CD4-positive, alpha-beta T cell treated with Interferon alpha-2 for 1 hour (primary cell): ENCODE data around the gene CIITA.

Experiments used
- DNase-seq, 2 donors: peaks; one replicate each; pipeline ENCODE4 v3.0.0-alpha.2; 2020 to 2022

CIITA gene

DNA sequence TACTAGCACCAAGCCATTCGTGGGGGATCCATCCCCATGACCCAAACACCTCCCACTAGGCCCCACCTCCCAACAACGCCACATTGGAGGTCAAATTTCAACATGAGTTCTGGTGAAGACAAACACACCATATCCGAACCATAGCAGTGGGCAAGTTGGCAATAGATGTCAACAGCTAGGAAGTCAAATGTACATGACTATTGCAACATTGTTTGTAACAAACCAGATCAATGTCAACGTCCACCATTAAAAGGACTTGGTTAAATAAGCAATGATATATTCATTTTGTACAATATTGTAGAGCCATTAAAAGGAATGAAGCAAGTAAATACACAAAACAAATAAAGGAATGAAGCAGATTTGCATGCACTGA is 26.5 kb upstream of the CIITA start:
- no peak for DNase-seq

DNA sequence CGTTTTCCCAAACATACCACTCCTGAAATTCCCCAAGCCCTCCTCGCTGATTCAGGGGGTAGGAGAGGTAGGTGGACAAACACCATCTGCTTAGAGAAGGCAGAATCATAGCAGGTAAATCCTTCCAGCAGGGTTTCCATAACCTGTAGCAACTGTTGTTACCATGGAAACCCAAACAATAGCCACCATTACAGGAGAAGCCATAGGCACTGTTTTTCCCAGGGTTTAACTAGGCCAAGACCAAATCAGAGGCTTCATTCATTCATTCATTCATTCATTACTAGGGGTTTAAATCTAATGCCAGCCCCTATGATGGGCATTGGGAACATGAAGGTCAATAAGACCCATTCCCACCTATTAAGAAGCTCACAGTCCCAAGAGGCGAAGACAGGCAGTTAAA is 25.5 kb upstream of the CIITA start:
- no peak for DNase-seq

DNA sequence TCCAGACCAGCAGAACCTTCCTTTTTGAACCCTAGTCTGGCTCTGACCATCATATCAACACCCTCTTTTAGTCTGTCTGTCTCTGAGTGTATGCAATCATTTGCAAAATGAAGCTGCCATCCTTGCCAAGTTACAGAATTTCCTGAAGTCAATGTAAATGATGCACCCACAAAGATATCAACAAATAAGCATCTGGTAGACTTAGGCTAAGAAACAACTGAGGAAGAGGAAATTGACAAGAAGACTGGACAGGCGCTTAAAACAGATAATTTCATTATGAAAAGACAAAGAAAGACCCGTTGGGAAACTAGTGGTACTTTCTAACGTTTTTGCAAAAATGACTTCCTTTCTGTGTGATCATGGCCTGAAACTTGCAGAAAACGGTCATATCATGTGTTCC is 24.7 kb upstream of the CIITA start:
- DNase-seq: no peak

DNA sequence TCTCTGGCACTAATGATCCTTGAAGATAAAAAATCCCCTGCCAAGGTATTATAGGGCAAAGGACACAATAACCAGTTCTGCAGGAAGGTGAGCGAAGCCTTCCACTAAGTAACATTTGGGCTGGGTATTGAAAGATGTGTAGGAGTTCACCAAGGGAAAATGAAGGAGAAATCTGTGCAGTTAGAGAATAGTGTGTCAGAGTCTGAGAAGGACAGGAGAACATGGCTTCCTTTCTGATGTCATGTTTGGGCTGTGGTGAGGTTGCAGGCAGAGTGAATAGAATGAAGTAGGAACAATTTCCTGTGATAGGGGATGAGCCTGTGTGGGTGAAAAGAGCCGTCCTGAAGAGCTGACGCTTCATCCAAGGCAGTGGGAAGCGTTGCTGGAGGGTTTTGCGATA is 24.1 kb upstream of the CIITA start:
- no peak for DNase-seq

DNA sequence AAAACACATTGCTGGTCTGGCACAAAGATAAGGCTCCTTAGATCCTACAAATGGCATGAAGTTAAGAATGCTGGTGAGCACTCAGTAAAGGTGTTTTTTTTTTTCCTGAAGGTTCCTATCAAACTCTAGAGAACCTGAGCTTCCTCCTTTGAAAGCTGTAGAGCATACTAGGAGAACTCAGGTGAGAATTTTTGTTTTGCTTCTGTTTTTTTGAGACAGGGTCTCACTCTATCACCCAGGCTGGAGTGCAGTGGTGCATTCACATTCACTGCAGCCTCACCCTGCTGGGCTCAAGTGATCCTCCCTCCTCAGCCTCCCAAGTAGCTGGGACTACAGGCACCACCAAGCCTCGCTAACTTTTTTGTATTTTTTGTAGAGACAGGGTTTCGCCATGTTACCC is 21.0 kb upstream of the CIITA start:
- DNase-seq: no peak

DNA sequence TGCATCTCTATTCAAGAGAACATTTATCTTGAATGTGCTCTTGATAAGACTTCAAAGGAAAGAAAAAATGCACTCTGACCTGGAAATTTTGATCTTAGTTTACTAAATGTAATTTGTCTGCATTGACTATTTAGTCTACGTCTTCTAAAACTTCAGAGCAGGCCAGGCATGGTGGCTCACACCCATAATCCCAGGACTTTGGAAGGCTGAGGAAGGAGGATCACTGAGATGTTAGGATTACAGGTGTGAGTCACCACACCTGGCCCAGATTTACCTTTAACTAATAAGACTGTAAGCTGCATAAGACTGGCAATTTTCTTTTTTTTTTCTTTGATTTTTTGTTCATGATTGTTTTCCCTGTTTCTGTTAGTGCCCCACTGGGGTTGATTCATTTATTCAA is 18.8 kb upstream of the CIITA start:
- no peak for DNase-seq

DNA sequence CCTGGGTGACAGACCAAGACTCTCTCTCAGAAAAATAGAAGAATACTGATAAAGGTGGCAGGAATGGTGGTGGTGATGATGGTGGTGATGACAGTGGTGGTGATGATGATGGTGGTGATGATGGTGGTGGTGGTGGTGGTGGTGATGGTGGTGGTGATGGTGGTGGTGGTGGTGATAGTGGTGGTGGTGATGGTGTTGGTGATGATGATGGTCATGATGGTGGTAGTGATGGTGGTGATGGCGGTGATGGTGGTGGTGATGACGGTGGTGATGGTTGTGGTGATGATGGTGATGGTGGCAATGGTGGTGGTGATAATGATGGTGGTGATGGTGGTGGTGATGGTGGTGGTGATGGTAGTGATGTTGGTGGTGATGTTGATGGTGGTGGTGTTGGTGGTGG is 18.0 kb upstream of the CIITA start:
- DNase-seq: no peak

DNA sequence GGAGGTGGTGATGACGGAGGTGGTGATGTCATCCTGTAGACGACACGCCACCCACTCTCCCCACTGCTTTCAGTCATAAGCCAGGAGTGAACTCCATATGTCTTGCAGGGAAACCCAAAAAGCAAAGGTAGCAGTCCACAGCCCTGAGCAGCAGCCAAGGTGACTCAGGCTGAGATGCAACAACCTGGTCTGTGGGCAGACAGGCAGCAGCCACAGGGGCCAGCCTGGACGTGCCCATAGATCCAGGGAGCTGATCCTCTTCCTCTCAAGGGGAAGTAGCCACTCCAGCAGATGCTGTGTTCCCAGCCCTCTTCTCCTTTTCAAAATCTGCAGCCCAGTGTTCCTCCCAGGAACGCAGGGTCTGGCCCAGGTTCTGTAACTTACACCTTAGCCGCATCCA is 17.3 kb upstream of the CIITA start:
- no peak for DNase-seq

DNA sequence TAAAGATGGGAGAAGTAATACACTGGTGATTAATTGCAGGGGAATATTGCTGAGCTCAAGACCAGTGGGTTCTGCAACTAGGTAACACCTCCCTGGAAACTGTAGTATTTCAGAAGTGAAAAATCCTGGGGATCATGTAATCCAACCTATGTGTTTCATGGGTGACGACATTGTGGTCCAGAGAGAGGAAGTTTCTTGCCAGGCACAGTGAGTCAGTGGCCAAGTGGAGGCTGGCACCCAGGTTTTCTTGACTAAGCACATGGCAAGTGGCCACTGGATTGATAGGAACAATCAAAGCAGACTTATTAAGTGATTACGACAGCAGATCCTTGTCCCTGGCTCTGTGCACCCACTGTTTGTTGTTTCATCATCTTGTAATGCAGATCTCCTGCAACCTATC is 14.6 kb upstream of the CIITA start:
- DNase-seq: peak in 1 of 2 donors; percentile 72

DNA sequence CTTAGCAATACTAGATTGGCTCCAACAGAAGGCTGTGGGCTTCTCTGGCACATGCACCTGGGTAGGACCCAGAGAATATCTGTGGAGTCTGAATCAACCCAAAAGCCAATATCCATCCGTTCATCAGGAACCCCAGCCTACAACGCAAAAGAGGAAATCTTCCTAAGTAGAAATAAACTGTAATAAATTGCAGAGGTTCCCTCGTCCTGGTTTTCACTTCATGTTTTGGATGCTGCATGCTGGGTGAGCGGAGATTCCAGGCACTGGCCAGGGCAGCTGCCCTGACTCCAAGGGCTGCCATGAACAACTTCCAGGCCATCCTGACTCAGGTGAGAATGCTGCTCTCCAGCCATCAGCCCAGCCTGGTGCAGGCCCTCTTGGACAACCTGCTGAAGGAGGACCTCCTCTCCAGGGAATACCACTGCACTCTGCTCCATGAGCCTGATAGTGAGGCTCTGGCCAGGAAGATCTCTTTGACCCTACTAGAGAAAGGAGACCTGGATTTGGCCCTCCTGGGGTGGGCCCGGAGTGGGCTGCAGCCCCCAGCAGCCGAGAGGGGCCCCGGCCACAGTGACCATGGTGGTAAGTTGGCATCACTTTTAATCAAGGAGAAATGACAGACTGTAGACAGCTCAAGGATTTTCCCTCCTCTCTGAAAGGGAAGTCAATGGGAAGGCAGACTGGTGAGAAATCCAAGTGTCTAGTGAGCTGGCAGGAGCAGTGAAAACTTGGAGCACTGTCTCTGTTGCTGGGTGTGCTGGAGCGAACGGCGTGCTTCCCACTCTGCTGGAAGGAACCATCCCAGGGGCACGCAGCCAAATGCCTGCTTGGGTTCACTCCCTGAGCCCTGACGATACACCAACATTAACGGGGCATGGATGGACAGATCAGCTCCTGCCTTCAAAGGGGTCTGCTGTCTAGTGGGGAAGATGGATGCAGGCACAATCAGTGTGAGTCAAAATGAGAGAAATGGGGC is 10.7 kb upstream of the CIITA start:
- no peak for DNase-seq

DNA sequence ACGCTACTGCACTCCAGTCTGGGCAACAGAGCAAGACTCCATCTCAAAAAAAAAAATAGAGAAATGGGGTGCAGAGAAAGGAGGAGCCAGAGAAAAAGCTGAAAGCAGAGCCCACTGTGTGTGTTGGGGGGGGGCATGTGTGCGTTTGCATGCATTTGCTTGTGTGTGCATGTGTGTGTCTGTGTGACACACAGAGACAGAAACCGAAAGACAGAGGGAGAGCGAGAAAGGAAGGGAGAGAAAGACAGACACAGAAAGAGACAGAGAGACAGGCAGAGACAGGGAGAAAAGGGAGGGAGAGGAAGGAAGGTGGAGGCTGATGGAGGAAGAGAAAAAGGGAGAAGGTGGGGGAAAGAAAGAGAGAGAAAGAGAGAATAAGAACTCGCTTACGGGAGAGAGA is 9.8 kb upstream of the CIITA start:
- no peak for DNase-seq

DNA sequence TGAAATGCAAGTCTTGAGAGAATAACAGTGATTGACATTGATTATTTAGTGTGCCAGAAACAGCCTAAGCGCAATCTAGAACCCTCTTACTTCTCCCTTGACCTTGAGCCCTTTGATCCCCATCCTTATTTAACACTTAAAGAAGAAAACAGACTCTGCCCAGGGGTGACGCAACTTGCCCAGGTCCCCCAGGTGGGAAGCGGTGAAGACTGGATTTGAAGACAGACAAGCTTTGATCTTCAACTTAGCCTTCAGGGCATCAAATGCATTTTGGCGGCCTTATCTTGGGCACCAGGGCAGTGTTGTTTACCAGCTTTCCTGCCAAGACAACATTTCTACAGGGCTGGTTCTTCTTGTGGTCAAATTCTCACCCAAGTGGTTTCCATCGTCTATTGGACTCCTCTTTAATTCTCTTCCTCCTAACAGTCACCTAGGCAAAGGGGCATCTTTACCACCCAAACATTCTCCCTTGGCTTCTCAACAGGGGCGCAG is 8.9 kb upstream of the CIITA start:
- DNase-seq: no peak

DNA sequence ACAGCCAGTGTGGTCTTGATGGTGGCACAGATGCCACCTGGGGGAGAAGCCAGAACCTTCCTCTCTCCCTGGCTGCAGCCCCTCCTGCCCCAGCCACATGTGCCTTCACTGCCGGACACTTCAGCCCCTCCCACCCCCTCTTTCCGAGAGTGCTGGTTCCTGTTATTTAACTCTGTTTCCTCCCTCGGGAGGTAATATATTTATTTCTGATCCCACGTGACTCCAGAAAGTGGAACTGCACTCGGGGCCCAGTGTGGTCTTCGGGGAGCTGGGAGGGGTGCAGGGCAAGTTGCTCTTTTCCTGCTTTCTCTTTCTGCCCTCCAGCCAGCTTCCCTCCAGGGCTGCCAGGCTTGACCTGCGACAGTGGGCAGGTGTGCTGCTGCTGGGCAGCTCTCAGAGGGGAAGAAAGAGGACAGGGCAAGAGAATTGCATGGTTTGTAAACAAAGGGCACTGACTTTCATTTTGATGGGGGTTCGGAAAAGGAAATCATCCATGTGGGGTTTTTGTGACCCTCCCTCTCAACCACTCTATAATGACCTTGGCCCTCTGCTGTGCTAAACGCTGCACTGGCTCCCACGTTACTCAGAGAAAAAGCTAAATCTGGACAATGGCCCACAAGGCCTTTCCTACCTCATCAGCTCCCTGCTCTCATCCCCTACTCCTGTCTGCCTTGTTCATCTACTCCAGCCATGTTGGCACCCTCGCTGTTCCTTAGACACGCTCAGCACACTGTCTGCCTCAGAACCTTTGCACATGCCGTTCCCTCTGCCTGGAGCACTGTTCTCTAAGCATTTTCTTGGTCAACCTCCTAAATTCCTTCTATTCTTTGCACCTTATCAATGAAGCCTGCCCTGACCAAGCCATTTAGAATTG is 8.2 kb upstream of the CIITA start:
- DNase-seq: peak in 1 of 2 donors; percentile 66

DNA sequence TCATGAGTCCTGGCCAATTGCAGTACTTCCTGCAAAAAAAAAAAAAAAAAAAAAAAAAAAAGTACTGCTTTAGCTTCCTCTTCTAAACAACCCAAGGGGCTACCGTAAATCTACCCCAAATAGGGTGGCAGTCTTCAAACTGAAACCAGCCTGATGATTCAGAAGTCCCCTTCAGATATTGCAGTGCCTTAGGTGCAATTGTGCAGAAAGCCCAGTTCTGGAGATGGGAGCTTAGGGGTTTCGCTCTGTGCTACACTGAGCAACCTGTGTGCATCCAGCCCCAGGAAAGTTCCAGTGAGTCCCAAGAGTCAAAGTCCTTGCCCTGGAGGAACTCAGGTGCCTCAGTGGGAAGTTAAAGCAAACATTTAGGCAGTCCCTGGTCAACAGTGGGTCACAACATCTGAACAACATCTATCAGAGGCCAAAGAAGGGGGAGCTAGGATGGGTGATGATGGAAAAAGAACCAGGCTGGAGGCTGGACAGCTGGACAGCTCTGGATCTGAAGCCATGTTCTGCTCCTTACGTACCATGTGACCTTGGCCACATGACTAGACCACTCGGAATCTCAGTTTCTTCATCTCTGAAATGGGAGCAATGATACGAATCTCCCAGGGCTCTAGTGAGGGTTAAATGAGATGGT is 6.7 kb upstream of the CIITA start:
- no peak for DNase-seq

DNA sequence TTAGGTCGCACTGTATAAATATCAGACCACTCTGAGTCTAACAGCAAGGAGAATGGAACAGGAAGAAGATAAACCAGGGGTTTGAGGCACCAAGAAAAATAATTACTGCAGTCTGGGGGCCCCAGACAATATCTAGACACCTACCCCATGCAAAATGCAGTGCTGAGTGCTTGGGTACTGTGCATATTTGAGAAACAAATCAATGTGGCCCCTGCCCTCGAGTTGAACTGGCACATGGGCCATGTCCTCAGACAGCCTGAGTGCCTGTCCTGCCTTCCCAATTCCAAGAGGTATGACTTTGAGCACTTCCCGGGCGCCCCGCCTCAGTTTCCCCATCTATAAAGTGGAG is 6.2 kb upstream of the CIITA start:
- no peak for DNase-seq

DNA sequence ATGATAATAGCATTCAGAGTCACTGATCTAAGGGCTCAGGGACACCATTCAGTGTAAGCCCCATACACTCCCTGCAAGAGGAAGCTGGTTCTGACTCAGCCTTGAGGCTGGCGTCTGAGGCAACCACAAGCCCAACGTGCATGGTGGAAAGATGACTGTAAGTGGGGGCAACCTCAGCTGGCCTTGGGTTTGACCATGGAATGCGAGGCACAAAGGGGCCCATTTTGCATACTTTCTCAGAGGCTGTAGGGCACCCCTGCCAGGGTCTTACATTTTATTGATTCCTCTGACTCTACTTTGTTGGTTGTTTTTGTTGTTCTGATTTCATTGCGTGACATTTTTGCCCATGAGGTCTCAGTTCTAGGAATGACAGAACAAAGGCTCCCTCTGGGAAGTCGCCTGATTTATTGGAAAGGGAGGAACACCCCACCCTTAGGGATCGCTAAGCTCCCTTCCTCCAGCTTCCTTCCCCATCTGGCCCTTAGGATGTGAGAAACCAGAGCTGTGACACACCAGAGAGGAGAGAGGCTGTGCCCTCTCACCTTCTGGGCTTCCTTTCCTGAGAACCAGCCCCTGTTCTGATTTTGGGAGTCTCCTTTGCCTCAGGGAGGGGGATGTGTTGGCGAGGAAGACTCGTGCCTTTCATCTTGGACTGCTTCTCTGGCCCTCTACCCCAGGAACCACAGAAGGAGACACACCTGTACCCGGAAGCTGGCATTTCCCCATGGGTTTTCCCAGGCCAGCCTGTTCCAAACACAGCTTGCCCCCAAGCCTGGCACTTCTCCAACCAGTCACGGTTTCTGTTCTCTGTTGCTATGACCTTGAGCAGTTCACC is 5.6 kb upstream of the CIITA start:
- DNase-seq: peak; percentile 47 to 60

DNA sequence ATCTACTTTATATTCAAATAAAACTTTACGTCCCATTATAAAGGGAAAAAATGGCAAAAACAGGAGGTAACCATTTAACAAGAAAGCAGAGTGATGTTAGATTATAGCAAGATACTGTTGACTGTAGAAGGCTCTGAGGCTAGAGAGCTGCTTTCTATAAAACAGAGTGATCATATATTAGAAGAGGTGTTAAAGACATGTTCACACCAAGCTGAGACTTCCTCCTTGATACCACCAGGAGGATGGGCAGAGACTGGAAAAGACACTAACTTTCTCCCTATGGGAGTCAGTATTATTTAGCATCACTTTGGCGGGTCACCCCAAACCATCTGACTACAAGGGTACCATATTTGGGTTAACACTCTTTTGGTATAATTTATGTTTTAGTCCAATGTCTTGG is 687 bp upstream of the CIITA start:
- DNase-seq: no peak

DNA sequence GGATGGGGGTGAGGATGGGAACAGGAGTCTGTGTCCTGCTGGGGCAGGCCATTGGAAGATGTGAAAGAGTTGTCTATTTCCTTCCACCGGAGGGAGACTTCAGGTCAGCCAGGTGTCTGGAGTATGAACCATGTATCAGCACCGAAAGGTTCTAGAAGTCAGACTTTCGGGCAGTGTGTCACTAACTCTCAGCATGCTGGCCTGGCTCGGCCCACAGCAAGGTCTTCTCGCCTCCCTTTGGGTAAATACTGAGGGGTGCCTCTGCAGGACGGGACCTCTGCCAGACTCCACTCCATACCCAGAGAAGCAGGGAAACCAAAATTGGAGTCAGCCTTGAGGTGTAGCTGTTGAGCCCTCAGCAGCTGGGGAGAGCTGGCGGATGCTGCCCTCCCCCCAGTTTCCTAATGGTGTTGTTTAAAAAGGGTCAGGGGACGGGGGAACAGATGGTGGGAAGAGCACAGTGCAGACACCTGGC is 507 bp downstream of the CIITA start:
- no peak for DNase-seq

DNA sequence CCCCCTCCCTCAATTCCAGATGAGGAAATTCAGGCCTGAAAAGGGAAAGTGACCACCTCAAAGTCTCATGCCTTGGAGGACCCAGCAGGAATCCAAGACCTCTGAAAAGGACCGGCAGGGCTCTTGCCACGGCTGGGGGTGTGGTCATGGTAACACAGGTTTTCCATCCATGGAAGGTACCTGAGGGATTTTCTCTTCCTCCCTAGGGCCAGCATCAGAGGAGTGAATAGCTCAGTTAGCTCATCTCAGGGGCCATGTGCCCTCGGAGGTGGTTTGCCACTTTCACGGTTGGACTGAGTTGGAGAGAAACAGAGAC is 1.3 kb downstream of the CIITA start:
- no peak for DNase-seq

DNA sequence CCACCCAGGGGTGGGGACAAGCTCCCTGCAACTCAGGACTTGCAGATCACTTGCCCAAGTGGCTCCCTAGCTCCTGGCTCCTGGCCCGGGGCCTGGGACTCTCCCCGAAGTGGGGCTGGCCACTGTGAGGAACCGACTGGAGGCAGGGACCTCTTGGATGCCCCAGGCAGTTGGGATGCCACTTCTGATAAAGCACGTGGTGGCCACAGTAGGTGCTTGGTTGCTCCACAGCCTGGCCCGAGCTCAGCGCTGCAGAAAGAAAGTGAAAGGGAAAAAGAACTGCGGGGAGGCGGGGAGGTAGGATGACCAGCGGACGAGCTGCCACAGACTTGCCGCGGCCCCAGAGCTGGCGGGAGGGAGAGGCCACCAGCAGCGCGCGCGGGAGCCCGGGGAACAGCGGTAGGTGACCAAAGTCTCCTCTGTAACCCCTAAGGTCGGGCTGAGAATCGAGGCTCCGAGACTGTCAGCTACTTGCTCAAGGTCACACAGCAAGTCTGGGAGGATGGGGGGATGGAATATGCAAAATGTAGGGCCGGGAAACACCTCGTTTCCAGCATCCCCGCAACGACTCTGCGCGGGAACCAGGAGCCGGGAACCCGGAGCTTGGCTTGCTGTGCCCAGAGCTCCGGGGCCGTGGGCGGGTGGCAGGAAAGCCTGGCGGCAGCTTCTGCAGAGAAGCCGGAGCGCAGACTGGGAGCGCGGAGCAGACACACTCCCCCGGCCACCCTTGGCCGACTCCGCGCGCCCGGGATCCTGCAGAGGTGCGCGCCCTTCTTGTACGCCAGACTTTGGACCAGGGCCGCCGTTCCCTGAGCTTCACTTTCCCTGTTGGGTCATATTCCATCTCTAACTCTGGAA is 1.9 kb downstream of the CIITA start:
- DNase-seq: peak; percentile 52 to 59
